K562 (cell line): ENCODE measurements around the gene PDLIM4. TPM values are rescaled to one million over a fixed set of nuclear protein-coding genes. Genes with fewer than 3 reads are reported as not detected.

Experiments used
- KAT8 ChIP-seq: fragments of 450-650 bp; IDR thresholded peaks from 2 replicates; pipeline ENCODE4 v1.6.1; 2016; ENCODE audit warnings: low read depth, mild to moderate bottlenecking
- PTRF ChIP-seq: fragments of 450-650 bp; IDR thresholded peaks from 2 replicates; pipeline ENCODE4 v1.6.1; 2016; ENCODE audit warnings: mild to moderate bottlenecking, missing genetic modification characterization, missing compliant biosample characterization
- TEAD4 ChIP-seq, 2 experiments: sonication (generic) in 1 of 2; formaldehyde crosslinking in 1 of 2; IDR thresholded peaks; 2 replicates each; pipeline versions ENCODE4 v1.6.1 to v1.8.0; 2012 to 2022; ENCODE audit warnings: borderline replicate concordance in 1 of 2, inconsistent platforms in 1 of 2, low read length in 1 of 2, mild to moderate bottlenecking in 1 of 2, missing genetic modification reagents in 1 of 2
- YY1 ChIP-seq, 3 experiments: IDR thresholded peaks; 2 replicates each; pipeline ENCODE4 v1.6.1; 2011; ENCODE audit warnings: low read length in 2 of 3, mild to moderate bottlenecking in 2 of 3, moderate library complexity in 2 of 3, borderline replicate concordance in 1 of 3, control low read depth in 1 of 3, low read depth in 1 of 3; ENCODE audit not compliant: insufficient read depth in 3 of 3, insufficient replicate concordance in 2 of 3, control insufficient read depth in 1 of 3, insufficient read length in 1 of 3; ENCODE audit errors: extremely low read depth in 1 of 3
- ZBTB43 ChIP-seq: sonication (generic); formaldehyde crosslinking; IDR thresholded peaks from 2 replicates; pipeline ENCODE4 v1.8.0; 2023; ENCODE audit warnings: mild to moderate bottlenecking, missing genetic modification reagents
- ZNF76 ChIP-seq: fragments of 250-450 bp; sonication (Bioruptor Pico); IDR thresholded peaks from 2 replicates; pipeline ENCODE4 v1.4.0; 2020; ENCODE audit warnings: mild to moderate bottlenecking, moderate library complexity, borderline replicate concordance
- polyA plus RNA-seq, 8 experiments: library from polyadenylated mRNA; depleted of rRNA in 4 of 8; stranded (reverse) in 5 of 8; unstranded in 3 of 8; fragments of >200 nt; fragmentation: Nextera tagmentation in 2 of 8; fragmentation: Illumina TruSeq in 1 of 8; extraction: Ambion mirVana in 2 of 8; extraction: Trizol in 1 of 8; gene quantifications; 2 replicates each; pipeline versions ENCODE4 v1.2.1 to v1.2.3, GENCODE V29; 2011 to 2014; ENCODE audit warnings: inconsistent platforms in 1 of 8, missing spikeins in 1 of 8
- total RNA-seq, 7 experiments: library from RNA; depleted of rRNA in 6 of 7; stranded (reverse); fragments of >200 nt in 6 of 7; fragmentation: Illumina TruSeq in 2 of 7; extraction: Trizol in 2 of 7; gene quantifications; 2 replicates each; pipeline versions ENCODE4 v1.2.1 to v1.2.3, GENCODE V29; 2011 to 2021; ENCODE audit warnings: low replicate concordance in 1 of 7
- TF ChIP-seq, protein P1 (sequence below): fragments of 200-600 bp; sonication (generic); IDR thresholded peaks from one replicate; pipeline ENCODE4 v1.6.1; 2012; ENCODE audit warnings: mild to moderate bottlenecking, low read depth, low read length, inconsistent platforms
- TF ChIP-seq, protein P2 (sequence below): fragments of 250-450 bp; sonication (Bioruptor Pico); IDR thresholded peaks from 2 replicates; pipeline ENCODE4 v1.4.0; 2020; ENCODE audit warnings: mild to moderate bottlenecking, moderate library complexity

The PDLIM4 gene
- total and polyA plus RNA-seq, 9 of the 15 experiments (the other 6 are each of a cell fraction or from before 2014, with no cell fraction given) = 0.28 to 32.8 (median 13.1) TPM

DNA sequence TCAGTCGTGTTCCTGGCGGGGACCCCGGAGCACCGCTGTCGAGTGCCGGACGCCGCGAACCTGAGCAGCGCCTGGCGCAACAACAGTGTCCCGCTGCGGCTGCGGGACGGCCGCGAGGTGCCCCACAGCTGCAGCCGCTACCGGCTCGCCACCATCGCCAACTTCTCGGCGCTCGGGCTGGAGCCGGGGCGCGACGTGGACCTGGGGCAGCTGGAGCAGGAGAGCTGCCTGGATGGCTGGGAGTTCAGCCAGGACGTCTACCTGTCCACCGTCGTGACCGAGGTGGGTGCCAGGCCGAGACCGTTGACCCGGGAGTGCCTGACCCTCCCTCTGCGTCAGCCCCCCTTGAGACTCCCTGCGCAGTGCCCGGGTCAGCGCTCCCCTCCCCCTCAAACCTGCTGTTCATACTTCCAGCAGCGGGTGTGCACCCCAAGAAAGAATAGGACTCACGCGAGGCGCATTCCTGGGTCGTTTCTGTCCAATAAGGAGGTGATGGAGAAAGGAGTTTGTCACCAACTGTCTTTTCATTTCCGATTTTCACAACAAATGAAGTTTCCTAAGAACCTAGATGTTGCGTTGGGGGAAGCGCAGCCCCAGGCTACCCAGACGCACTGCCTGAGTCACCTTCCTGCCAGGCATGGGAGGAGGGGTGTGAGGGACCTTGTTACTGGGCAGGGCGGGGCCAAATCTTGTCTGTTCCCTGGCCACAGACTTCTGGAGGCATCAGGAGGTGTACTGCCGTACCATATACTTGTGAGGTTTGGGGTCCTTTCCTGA is 37.4 kb downstream of the PDLIM4 start (continued):
- TF ChIP-seq, protein P1, sequence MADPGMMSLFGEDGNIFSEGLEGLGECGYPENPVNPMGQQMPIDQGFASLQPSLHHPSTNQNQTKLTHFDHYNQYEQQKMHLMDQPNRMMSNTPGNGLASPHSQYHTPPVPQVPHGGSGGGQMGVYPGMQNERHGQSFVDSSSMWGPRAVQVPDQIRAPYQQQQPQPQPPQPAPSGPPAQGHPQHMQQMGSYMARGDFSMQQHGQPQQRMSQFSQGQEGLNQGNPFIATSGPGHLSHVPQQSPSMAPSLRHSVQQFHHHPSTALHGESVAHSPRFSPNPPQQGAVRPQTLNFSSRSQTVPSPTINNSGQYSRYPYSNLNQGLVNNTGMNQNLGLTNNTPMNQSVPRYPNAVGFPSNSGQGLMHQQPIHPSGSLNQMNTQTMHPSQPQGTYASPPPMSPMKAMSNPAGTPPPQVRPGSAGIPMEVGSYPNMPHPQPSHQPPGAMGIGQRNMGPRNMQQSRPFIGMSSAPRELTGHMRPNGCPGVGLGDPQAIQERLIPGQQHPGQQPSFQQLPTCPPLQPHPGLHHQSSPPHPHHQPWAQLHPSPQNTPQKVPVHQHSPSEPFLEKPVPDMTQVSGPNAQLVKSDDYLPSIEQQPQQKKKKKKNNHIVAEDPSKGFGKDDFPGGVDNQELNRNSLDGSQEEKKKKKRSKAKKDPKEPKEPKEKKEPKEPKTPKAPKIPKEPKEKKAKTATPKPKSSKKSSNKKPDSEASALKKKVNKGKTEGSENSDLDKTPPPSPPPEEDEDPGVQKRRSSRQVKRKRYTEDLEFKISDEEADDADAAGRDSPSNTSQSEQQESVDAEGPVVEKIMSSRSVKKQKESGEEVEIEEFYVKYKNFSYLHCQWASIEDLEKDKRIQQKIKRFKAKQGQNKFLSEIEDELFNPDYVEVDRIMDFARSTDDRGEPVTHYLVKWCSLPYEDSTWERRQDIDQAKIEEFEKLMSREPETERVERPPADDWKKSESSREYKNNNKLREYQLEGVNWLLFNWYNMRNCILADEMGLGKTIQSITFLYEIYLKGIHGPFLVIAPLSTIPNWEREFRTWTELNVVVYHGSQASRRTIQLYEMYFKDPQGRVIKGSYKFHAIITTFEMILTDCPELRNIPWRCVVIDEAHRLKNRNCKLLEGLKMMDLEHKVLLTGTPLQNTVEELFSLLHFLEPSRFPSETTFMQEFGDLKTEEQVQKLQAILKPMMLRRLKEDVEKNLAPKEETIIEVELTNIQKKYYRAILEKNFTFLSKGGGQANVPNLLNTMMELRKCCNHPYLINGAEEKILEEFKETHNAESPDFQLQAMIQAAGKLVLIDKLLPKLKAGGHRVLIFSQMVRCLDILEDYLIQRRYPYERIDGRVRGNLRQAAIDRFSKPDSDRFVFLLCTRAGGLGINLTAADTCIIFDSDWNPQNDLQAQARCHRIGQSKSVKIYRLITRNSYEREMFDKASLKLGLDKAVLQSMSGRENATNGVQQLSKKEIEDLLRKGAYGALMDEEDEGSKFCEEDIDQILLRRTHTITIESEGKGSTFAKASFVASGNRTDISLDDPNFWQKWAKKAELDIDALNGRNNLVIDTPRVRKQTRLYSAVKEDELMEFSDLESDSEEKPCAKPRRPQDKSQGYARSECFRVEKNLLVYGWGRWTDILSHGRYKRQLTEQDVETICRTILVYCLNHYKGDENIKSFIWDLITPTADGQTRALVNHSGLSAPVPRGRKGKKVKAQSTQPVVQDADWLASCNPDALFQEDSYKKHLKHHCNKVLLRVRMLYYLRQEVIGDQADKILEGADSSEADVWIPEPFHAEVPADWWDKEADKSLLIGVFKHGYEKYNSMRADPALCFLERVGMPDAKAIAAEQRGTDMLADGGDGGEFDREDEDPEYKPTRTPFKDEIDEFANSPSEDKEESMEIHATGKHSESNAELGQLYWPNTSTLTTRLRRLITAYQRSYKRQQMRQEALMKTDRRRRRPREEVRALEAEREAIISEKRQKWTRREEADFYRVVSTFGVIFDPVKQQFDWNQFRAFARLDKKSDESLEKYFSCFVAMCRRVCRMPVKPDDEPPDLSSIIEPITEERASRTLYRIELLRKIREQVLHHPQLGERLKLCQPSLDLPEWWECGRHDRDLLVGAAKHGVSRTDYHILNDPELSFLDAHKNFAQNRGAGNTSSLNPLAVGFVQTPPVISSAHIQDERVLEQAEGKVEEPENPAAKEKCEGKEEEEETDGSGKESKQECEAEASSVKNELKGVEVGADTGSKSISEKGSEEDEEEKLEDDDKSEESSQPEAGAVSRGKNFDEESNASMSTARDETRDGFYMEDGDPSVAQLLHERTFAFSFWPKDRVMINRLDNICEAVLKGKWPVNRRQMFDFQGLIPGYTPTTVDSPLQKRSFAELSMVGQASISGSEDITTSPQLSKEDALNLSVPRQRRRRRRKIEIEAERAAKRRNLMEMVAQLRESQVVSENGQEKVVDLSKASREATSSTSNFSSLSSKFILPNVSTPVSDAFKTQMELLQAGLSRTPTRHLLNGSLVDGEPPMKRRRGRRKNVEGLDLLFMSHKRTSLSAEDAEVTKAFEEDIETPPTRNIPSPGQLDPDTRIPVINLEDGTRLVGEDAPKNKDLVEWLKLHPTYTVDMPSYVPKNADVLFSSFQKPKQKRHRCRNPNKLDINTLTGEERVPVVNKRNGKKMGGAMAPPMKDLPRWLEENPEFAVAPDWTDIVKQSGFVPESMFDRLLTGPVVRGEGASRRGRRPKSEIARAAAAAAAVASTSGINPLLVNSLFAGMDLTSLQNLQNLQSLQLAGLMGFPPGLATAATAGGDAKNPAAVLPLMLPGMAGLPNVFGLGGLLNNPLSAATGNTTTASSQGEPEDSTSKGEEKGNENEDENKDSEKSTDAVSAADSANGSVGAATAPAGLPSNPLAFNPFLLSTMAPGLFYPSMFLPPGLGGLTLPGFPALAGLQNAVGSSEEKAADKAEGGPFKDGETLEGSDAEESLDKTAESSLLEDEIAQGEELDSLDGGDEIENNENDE = no peak
- 0 out of 2 replicates have a peak, but pooled peaks have one; percentile 8 for TF ChIP-seq TEAD4 (IDR thresholded peaks at IDR 0.05; ENCODE audit: low read length)
- TF ChIP-seq TEAD4 (CRISPR knock-in tag; IDR thresholded peaks at IDR 0.05; ENCODE audit: borderline replicate concordance) = no peak
- peak; percentile 39; the same call in 1 of the 2 replicates for TF ChIP-seq ZBTB43 (CRISPR knock-in tag)
- TF ChIP-seq, protein P2, sequence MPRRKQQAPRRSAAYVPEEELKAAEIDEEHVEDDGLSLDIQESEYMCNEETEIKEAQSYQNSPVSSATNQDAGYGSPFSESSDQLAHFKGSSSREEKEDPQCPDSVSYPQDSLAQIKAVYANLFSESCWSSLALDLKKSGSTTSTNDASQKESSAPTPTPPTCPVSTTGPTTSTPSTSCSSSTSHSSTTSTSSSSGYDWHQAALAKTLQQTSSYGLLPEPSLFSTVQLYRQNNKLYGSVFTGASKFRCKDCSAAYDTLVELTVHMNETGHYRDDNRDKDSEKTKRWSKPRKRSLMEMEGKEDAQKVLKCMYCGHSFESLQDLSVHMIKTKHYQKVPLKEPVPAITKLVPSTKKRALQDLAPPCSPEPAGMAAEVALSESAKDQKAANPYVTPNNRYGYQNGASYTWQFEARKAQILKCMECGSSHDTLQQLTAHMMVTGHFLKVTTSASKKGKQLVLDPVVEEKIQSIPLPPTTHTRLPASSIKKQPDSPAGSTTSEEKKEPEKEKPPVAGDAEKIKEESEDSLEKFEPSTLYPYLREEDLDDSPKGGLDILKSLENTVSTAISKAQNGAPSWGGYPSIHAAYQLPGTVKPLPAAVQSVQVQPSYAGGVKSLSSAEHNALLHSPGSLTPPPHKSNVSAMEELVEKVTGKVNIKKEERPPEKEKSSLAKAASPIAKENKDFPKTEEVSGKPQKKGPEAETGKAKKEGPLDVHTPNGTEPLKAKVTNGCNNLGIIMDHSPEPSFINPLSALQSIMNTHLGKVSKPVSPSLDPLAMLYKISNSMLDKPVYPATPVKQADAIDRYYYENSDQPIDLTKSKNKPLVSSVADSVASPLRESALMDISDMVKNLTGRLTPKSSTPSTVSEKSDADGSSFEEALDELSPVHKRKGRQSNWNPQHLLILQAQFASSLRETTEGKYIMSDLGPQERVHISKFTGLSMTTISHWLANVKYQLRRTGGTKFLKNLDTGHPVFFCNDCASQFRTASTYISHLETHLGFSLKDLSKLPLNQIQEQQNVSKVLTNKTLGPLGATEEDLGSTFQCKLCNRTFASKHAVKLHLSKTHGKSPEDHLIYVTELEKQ (CRISPR knock-in tag) = no peak
- TF ChIP-seq PTRF (tag) = no peak
- TF ChIP-seq ZNF76 (CRISPR knock-in tag) = no peak
- TF ChIP-seq YY1 (IDR thresholded peaks at IDR 0.05; ENCODE audit: borderline replicate concordance in 1 of 3, control insufficient read depth in 1 of 3, extremely low read depth in 1 of 3, insufficient read depth in 3 of 3, insufficient read length in 1 of 3, insufficient replicate concordance in 2 of 3, low read depth in 1 of 3, low read length in 2 of 3) = peak in 1 of 3 experiments; percentile 45
- TF ChIP-seq KAT8 = no peak
